Measurements from ENCODE around the gene SAPCD2. TPM values are rescaled to one million over a fixed set of nuclear protein-coding genes. Genes with fewer than 3 reads are reported as not detected.

Gene SAPCD2
- total RNA-seq, 1 experiment from 2014 or later: 15.7 TPM

DNA sequence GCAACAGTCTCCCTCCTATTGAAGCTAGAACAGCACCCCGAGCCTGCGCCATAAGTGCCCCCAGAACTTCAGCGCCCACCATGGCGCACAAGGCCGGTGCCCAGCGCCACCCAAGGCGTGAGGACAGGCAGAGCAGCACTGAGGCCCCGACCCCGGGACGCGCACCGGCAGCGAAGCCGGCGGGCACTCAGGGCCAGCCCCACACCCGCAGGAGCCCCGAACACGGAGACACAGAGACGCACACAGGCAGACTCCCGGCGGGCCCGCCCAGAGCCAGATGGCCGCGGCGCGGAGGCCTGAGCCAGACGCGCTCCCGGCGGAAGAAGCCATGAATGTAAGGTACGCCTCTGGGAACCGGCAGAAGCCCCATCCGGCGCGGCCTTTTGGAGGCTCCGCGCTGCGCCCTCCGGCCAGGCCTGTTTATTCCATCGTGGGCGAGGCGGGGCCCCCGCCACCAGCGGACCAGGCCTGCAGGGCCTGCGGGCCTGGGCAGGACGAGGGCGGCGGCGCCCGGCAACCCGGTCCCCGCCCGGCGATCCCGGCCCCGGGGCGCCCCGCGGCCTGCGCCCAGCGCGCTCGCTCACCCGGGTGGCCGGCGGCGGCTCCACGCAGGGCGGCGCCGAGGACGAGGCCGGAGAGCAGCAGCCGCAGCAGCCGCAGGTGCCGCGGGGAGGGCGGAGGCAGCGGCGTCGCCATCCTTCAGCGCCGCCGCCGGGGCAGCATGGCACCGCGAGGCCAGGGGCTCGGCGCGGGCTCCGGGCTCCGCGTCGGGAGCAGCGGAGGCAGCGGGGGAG lies 24.9 kb downstream of the SAPCD2 start:
- no peak for DNase-seq (ENCODE audit: unreplicated experiment)
- Mint-ChIP-seq H3K27ac (ENCODE audit: low read depth, unreplicated experiment) (no peak overlapping the region), H3K27me3 (ENCODE audit: insufficient read depth, unreplicated experiment) (no peaks in the 10 kb centered on the region), H3K4me3 (ENCODE audit: unreplicated experiment) (peak overlapping the region; percentile 74), H3K36me3 (ENCODE audit: insufficient read depth, unreplicated experiment) (peaks cover 6% of the 10 kb centered on the region), H3K4me1 (ENCODE audit: insufficient read depth, unreplicated experiment) (no peaks in the 10 kb centered on the region), H3K9me3 (ENCODE audit: unreplicated experiment) (no peaks in the 10 kb centered on the region)
- ChIA-PET CTCF (interaction anchor here (0.5 to 4.5 kb wide), 13 partner anchors 10 to 193 kb away, joined by 3 to 170 read pairs (median 5); partner anchors contain the start of genes ABCA2, C8G, FUT7 and SAPCD2), POLR2A (interaction anchor here (1.1 to 1.7 kb wide), 4 partner anchors 22 to 178 kb away, joined by 3 to 19 read pairs (median 4); partner anchors contain the start of gene MAN1B1)
- intact Hi-C loops (cut with micrococcal nuclease): loop anchor here (1.0 to 10.0 kb wide), 2 partner anchors 19 to 179 kb away; partner anchors contain the start of genes CYSRT1, RNF208 and RNF224
- TF ChIP-seq, protein P1, sequence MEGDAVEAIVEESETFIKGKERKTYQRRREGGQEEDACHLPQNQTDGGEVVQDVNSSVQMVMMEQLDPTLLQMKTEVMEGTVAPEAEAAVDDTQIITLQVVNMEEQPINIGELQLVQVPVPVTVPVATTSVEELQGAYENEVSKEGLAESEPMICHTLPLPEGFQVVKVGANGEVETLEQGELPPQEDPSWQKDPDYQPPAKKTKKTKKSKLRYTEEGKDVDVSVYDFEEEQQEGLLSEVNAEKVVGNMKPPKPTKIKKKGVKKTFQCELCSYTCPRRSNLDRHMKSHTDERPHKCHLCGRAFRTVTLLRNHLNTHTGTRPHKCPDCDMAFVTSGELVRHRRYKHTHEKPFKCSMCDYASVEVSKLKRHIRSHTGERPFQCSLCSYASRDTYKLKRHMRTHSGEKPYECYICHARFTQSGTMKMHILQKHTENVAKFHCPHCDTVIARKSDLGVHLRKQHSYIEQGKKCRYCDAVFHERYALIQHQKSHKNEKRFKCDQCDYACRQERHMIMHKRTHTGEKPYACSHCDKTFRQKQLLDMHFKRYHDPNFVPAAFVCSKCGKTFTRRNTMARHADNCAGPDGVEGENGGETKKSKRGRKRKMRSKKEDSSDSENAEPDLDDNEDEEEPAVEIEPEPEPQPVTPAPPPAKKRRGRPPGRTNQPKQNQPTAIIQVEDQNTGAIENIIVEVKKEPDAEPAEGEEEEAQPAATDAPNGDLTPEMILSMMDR (IDR thresholded peaks at IDR 0.05; ENCODE audit: unreplicated experiment): no peak
- no TSS peak for BruUV-seq (replicated peaks)

- Mint-ChIP-seq H3K4me3 (ENCODE audit: unreplicated experiment) (peak overlapping the region; percentile 74), H3K4me1 (ENCODE audit: insufficient read depth, unreplicated experiment) (no peaks in the 10 kb centered on the region), H3K27ac (ENCODE audit: low read depth, unreplicated experiment) (no peak overlapping the region), H3K36me3 (ENCODE audit: insufficient read depth, unreplicated experiment) (peaks cover 6% of the 10 kb centered on the region), H3K27me3 (ENCODE audit: insufficient read depth, unreplicated experiment) (no peaks in the 10 kb centered on the region), H3K9me3 (ENCODE audit: unreplicated experiment) (no peaks in the 10 kb centered on the region)
- intact Hi-C loops (cut with micrococcal nuclease): loop anchor here (10.0 kb wide), 1 partner anchor 180 kb away; the partner anchor contains the start of genes CYSRT1, RNF208 and RNF224
- BruUV-seq (replicated peaks): TSS peak; percentile 37
- ChIA-PET CTCF (interaction anchor here (0.6 to 2.4 kb wide), 12 partner anchors 9 to 193 kb away, joined by 3 to 12 read pairs (median 4); partner anchors contain the start of genes ABCA2 and FUT7), POLR2A (interaction anchor here (0.6 to 1.1 kb wide), 5 partner anchors 9 to 196 kb away, joined by 3 to 4 read pairs (median 3); no protein-coding TSS in a partner anchor)
- DNase-seq (ENCODE audit: unreplicated experiment): no peak
- TF ChIP-seq, protein P1 (IDR thresholded peaks at IDR 0.05; ENCODE audit: unreplicated experiment): no peak
These were observed 25.7 kb downstream of the SAPCD2 start for GRCh38 chr9:137044502-137045177.

DNA sequence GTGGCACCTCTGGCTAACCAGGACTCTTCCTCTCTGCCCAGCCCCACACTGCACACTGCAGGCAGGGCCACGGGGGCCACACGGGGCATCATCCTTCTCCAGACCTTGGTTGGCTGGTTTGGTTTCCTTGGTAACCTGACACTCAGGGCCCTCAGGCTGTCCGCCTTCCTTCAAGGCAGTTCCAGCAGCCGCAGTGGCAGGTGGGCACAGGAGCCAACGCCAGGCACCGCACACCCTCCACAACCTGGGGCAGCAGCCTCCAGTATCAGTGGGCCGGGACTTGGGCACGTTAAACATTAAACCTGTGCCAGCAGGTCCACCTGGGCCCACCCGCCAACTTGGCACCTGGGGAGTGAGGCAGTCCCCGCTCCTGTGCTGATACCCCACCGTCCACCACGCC lies 26.3 kb downstream of the SAPCD2 start:
- no peak overlapping the region for H3K27ac Mint-ChIP-seq (ENCODE audit: low read depth, unreplicated experiment)
- BruUV-seq (replicated peaks): no TSS peak

More for the DNA sequence above, 26.3 kb downstream of the SAPCD2 start:
- Mint-ChIP-seq H3K4me3 (ENCODE audit: unreplicated experiment) (no peak overlapping the region), H3K27me3 (ENCODE audit: insufficient read depth, unreplicated experiment) (no peaks in the 10 kb centered on the region), H3K4me1 (ENCODE audit: insufficient read depth, unreplicated experiment) (no peaks in the 10 kb centered on the region), H3K9me3 (ENCODE audit: unreplicated experiment) (no peaks in the 10 kb centered on the region), H3K36me3 (ENCODE audit: insufficient read depth, unreplicated experiment) (peaks cover 10% of the 10 kb centered on the region)
- intact Hi-C loops (cut with micrococcal nuclease): loop anchor here (10.0 kb wide), 1 partner anchor 181 kb away; the partner anchor contains the start of genes CYSRT1, RNF208 and RNF224
- POLR2A ChIA-PET: interaction anchor here (0.8 to 1.5 kb wide), 3 partner anchors 15 to 80 kb away, joined by 3 to 4 read pairs (median 3); no protein-coding TSS in a partner anchor
- no peak for DNase-seq (ENCODE audit: unreplicated experiment)
- TF ChIP-seq, protein P1 (IDR thresholded peaks at IDR 0.05; ENCODE audit: unreplicated experiment): no peak
- CTCF ChIA-PET: interaction anchor here (0.6 to 2.4 kb wide), 8 partner anchors 8 to 193 kb away, joined by 3 to 12 read pairs (median 5); partner anchors contain the start of genes ABCA2 and FUT7

All from MCF 10A (cell line).